IPS-20b (cell line): ENCODE measurements around the gene FAM98B.

Experiments used
- H3K27ac ChIP-seq: one replicate; pipeline ENCODE4 v1.5.1; 2013; ENCODE audit warnings: low read length
- H3K27me3 ChIP-seq: 2 replicates; pipeline ENCODE4 v1.6.1; 2013; ENCODE audit warnings: mild to moderate bottlenecking, low read length, inconsistent platforms; ENCODE audit not compliant: insufficient read depth
- H3K36me3 ChIP-seq: 2 replicates; pipeline ENCODE4 v1.6.1; 2013; ENCODE audit warnings: low read depth, mild to moderate bottlenecking, inconsistent platforms, low read length, moderate library complexity; ENCODE audit not compliant: insufficient read depth
- H3K4me1 ChIP-seq: 2 replicates; pipeline ENCODE4 v1.6.1; 2013; ENCODE audit warnings: mild to moderate bottlenecking, control low read depth, inconsistent platforms, low read length, moderate library complexity; ENCODE audit not compliant: insufficient read depth
- H3K4me3 ChIP-seq: 2 replicates; pipeline ENCODE4 v1.5.1; 2013; ENCODE audit warnings: mild to moderate bottlenecking, low read length, inconsistent platforms
- H3K9ac ChIP-seq: 2 replicates; pipeline ENCODE4 v1.6.1; 2013; ENCODE audit warnings: low read depth, mild to moderate bottlenecking, inconsistent platforms, low read length, moderate library complexity
- H3K9me3 ChIP-seq: 2 replicates; pipeline ENCODE4 v1.6.1; 2013; ENCODE audit warnings: mild to moderate bottlenecking, low read depth, low read length, inconsistent platforms; ENCODE audit not compliant: insufficient read depth

The FAM98B gene

GRCh38 chr15:38453971-38454695, at the start of gene FAM98B:
FAM98B (plus strand) TSS chr15:38454127; CDS start chr15:38454162, 35 bp downstream.
- Histone ChIP-seq H3K4me3 (peak within 1 kb of the TSS; percentile 96), H3K9me3 (no peaks in the 10 kb centered on the region), H3K36me3 (no peaks in the 10 kb centered on the region), H3K27ac (peak within 1 kb of the TSS; percentile 96), H3K27me3 (no peaks in the 10 kb centered on the region), H3K4me1 (peaks cover 5% of the 10 kb centered on the region), H3K9ac (peak within 1 kb of the TSS; percentile 99)

GRCh38 chr15:38406436-38406835, 47.5 kb upstream of the FAM98B start:
- H3K9me3 ChIP-seq = no peaks in the 10 kb centered on the region
- no peaks in the 10 kb centered on the region for H3K27me3 ChIP-seq
- no peaks in the 10 kb centered on the region for H3K4me1 ChIP-seq
- no peak overlapping the region for H3K9ac ChIP-seq
- H3K27ac ChIP-seq = no peak overlapping the region
- H3K36me3 ChIP-seq = no peaks in the 10 kb centered on the region
- H3K4me3 ChIP-seq = no peak overlapping the region

GRCh38 chr15:38408576-38408975, 45.4 kb upstream of the FAM98B start:
- H3K27ac ChIP-seq = no peak overlapping the region
- no peak overlapping the region for H3K4me3 ChIP-seq
- H3K9ac ChIP-seq = no peak overlapping the region
- no peaks in the 10 kb centered on the region for H3K36me3 ChIP-seq
- H3K27me3 ChIP-seq = no peaks in the 10 kb centered on the region
- H3K4me1 ChIP-seq = no peaks in the 10 kb centered on the region
- H3K9me3 ChIP-seq = no peaks in the 10 kb centered on the region

- H3K4me3 ChIP-seq = no peak overlapping the region
- no peaks in the 10 kb centered on the region for H3K4me1 ChIP-seq
- no peak overlapping the region for H3K27ac ChIP-seq
- H3K9ac ChIP-seq = no peak overlapping the region
- no peaks in the 10 kb centered on the region for H3K9me3 ChIP-seq
- no peaks in the 10 kb centered on the region for H3K27me3 ChIP-seq
- H3K36me3 ChIP-seq = no peaks in the 10 kb centered on the region
Measured at GRCh38 chr15:38411902-38412301, 42.0 kb upstream of the FAM98B start.

GRCh38 chr15:38412466-38412865, 41.5 kb upstream of the FAM98B start:
- Histone ChIP-seq H3K27me3 (no peaks in the 10 kb centered on the region), H3K4me3 (no peak overlapping the region), H3K9me3 (no peaks in the 10 kb centered on the region)

GRCh38 chr15:38414357-38414756, 39.6 kb upstream of the FAM98B start:
- no peaks in the 10 kb centered on the region for H3K36me3 ChIP-seq
- no peak overlapping the region for H3K4me3 ChIP-seq
- no peaks in the 10 kb centered on the region for H3K4me1 ChIP-seq
- H3K27me3 ChIP-seq = no peaks in the 10 kb centered on the region
- no peak overlapping the region for H3K9ac ChIP-seq
- H3K27ac ChIP-seq = no peak overlapping the region
- H3K9me3 ChIP-seq = no peaks in the 10 kb centered on the region

More at GRCh38 chr15:38412466-38412865, 41.5 kb upstream of the FAM98B start:
- no peaks in the 10 kb centered on the region for H3K4me1 ChIP-seq
- no peak overlapping the region for H3K9ac ChIP-seq
- H3K36me3 ChIP-seq = no peaks in the 10 kb centered on the region
- H3K27ac ChIP-seq = no peak overlapping the region

GRCh38 chr15:38421069-38421690, 32.7 kb upstream of the FAM98B start:
- Histone ChIP-seq H3K36me3 (no peaks in the 10 kb centered on the region), H3K4me1 (no peaks in the 10 kb centered on the region), H3K4me3 (no peak overlapping the region), H3K9ac (no peak overlapping the region), H3K9me3 (no peaks in the 10 kb centered on the region), H3K27ac (no peak overlapping the region), H3K27me3 (no peaks in the 10 kb centered on the region)

GRCh38 chr15:38424101-38424552, 29.8 kb upstream of the FAM98B start:
- Histone ChIP-seq H3K9me3 (no peaks in the 10 kb centered on the region), H3K36me3 (no peaks in the 10 kb centered on the region), H3K27me3 (no peaks in the 10 kb centered on the region), H3K27ac (no peak overlapping the region), H3K4me1 (no peaks in the 10 kb centered on the region), H3K9ac (no peak overlapping the region), H3K4me3 (no peak overlapping the region)

GRCh38 chr15:38425269-38425668, 28.7 kb upstream of the FAM98B start:
- Histone ChIP-seq H3K9ac (no peak overlapping the region), H3K27ac (no peak overlapping the region), H3K4me1 (no peaks in the 10 kb centered on the region), H3K36me3 (no peaks in the 10 kb centered on the region), H3K9me3 (no peaks in the 10 kb centered on the region), H3K27me3 (no peaks in the 10 kb centered on the region), H3K4me3 (no peak overlapping the region)

- H3K27ac ChIP-seq = no peak overlapping the region
- no peak overlapping the region for H3K4me3 ChIP-seq
- no peaks in the 10 kb centered on the region for H3K27me3 ChIP-seq
- H3K9me3 ChIP-seq = no peaks in the 10 kb centered on the region
- no peak overlapping the region for H3K9ac ChIP-seq
- H3K4me1 ChIP-seq = no peaks in the 10 kb centered on the region
- no peaks in the 10 kb centered on the region for H3K36me3 ChIP-seq
Measured at GRCh38 chr15:38427380-38427779, 26.5 kb upstream of the FAM98B start.

- Histone ChIP-seq H3K27ac (no peak overlapping the region), H3K36me3 (no peaks in the 10 kb centered on the region), H3K4me3 (no peak overlapping the region), H3K9me3 (no peaks in the 10 kb centered on the region), H3K9ac (no peak overlapping the region), H3K4me1 (no peaks in the 10 kb centered on the region), H3K27me3 (no peaks in the 10 kb centered on the region)
Measured at GRCh38 chr15:38430106-38430760, 23.7 kb upstream of the FAM98B start.

GRCh38 chr15:38436993-38437392, 16.9 kb upstream of the FAM98B start:
- Histone ChIP-seq H3K4me3 (no peak overlapping the region), H3K9me3 (no peaks in the 10 kb centered on the region), H3K27ac (no peak overlapping the region), H3K36me3 (no peaks in the 10 kb centered on the region), H3K27me3 (no peaks in the 10 kb centered on the region), H3K9ac (no peak overlapping the region), H3K4me1 (no peaks in the 10 kb centered on the region)
